Heart right ventricle (tissue), 16 donors: Measurements from ENCODE around the gene TMEM221. TPM values are rescaled to one million over a fixed set of nuclear protein-coding genes. Genes with fewer than 3 reads are reported as not detected.

Experiments
- ATAC-seq, 8 donors: fragments of 200-7000 bp; cut with Tn5 transposase; one replicate each; pipeline ENCODE4 v1.9.1; 2020; ENCODE audit warnings: mild to moderate bottlenecking in 8 of 8, moderate library complexity in 8 of 8, moderate number of reproducible peaks in 1 of 8
- DNase-seq, 2 donors: peaks; one replicate each; pipeline ENCODE4 v3.0.0-alpha.2; 2020
- H3K27ac ChIP-seq, 10 donors: fragments of 200-600 bp; sonication (generic) in 2 of 10; one replicate each; pipeline versions ENCODE4 v1.5.0 to v1.8.0; 2020 to 2022; ENCODE audit warnings: mild to moderate bottlenecking in 3 of 10
- H3K27me3 ChIP-seq, 7 donors: fragments of 200-600 bp; one replicate each; pipeline ENCODE4 v1.8.0; 2021 to 2022; ENCODE audit warnings: mild to moderate bottlenecking in 2 of 7
- H3K36me3 ChIP-seq, 9 donors: fragments of 200-600 bp; sonication (generic) in 1 of 9; one replicate each; pipeline versions ENCODE4 v1.5.0 to v1.8.0; 2020 to 2022; ENCODE audit warnings: mild to moderate bottlenecking in 2 of 9
- H3K4me1 ChIP-seq, 9 donors: fragments of 200-600 bp; sonication (generic) in 1 of 9; one replicate each; pipeline versions ENCODE4 v1.5.0 to v1.8.0; 2020 to 2022; ENCODE audit warnings: mild to moderate bottlenecking in 4 of 9
- H3K4me3 ChIP-seq, 10 donors: fragments of 200-600 bp; sonication (generic) in 2 of 10; one replicate each; pipeline versions ENCODE4 v1.5.0 to v1.8.0; 2020 to 2022; ENCODE audit warnings: mild to moderate bottlenecking in 7 of 10, moderate library complexity in 2 of 10
- H3K9me3 ChIP-seq, 11 donors: fragments of 200-600 bp in 10 of 11; sonication (generic) in 2 of 11; one replicate each; pipeline versions ENCODE4 v1.5.0 to v1.8.0; 2013 to 2022; ENCODE audit warnings: mild to moderate bottlenecking in 2 of 11, control low read depth in 1 of 11, moderate library complexity in 1 of 11
- CTCF ChIP-seq, 9 donors: fragments of 200-600 bp; sonication (generic) in 2 of 9; IDR thresholded peaks; one replicate each; pipeline versions ENCODE4 v1.5.0 to v1.8.0; 2021 to 2022; ENCODE audit warnings: antibody characterized with exemption in 9 of 9, mild to moderate bottlenecking in 5 of 9, moderate library complexity in 1 of 9
- WGBS, 2 donors: extraction: QIAGEN DNeasy Blood & Tissue Kit; methylation state at CpG; one replicate each; pipeline ENCODE4 v1.1.7; 2013; ENCODE audit warnings: inconsistent platforms in 1 of 2; 5-methylcytosine and 5-hydroxymethylcytosine counted together
- intact Hi-C, 10 donors: fragments of 100-400 bp; cut with DNase I; formaldehyde crosslinking; loops; one replicate each; pipeline versions ENCODE4 v1.11.1 to v1.14.2; 2022
- polyA plus RNA-seq, 2 donors: library from polyadenylated mRNA; stranded (reverse); fragments of 200-250 nt; gene quantifications; one replicate each; pipeline ENCODE4 v1.2.3, GENCODE V29; 2013
- total RNA-seq, 10 donors: library from RNA; stranded (reverse); fragmentation: NEBNext Ultra II Directional in 3 of 10; extraction: Animal tissue kit (Norgen Biotek cat#: 25700) in 3 of 10; gene quantifications; one replicate each; pipeline versions ENCODE4 v1.2.1 to v1.2.4, GENCODE V29; 2021 to 2023
- donor health status: Arrhythmogenic right ventricular cardiomyopathy.
- donor health status: ischemic (EF 13 %, LVEDD 7.1; RV severe dilation, severe dysfunction).
- donor health status: healthy with polysubstance abuse.
- donor health status: DM: no; HTN: yes; CAD: no.
- donor health status: DM: no; HTN: no; CAD: no.
- donor health status: ischemic (EF 25% LVEDD 6.9; RV normal size, moderate dysfunction).
- donor health status: ischemic (EF 25% LVEDD 5.7; RV mildly dilated, moderate dysfunction).
- donor health status: healthy.
- donor health status: DM: yes; HTN: yes; CAD: no.
- donor health status: Ischemic cardiomyopathy.
- donor health status: ischemic (EF 35%, LVEDD 5.7; RV mildly dilated, moderate dysfunction).
- donor health status: nonischemic (EF 11% LVEDD 7.7; RV severe dilation, severe dysfunction).
- donor health status: DM: yes; HTN: yes; CAD: no.
- donor health status: PGD.
- donor health status: ischemic (EF 29% LVEDD 5.4; RV normal size, mild dysfunction).
- donor health status: nonischemic (EF 23%, LVEDD 6.1; RV moderate dilation, normal function).

Gene TMEM221
- total and polyA plus RNA-seq, 12 donors = 0.03 to 0.20 (median 0.12) TPM; not detected in 9

GRCh38 chr19:17450264-17451075 lies 2.0 kb upstream of the TMEM221 start:
- 63 to 64% methylated on average over 8 of the region's 8 CpGs for WGBS, 2 donors
- DNase-seq = no peak
- no peak overlapping the region for H3K27ac ChIP-seq
- no peak overlapping the region for H3K4me3 ChIP-seq
- H3K4me1 ChIP-seq = peaks cover 0 to 15% (median 7%) of the 10 kb centered on the region in 9 donors
- no peak for ATAC-seq
- peaks cover 5 to 57% (median 24%) of the 10 kb centered on the region in 7 donors for H3K27me3 ChIP-seq
- H3K36me3 ChIP-seq = no peaks in the 10 kb centered on the region
- intact Hi-C loops = loop anchor here in 7 of 10 donors (5.0 to 10.0 kb wide), 6 partner anchors 122 to 407 kb away; partner anchors contain the start of gene RPL18A (in 3 of the 7)
- H3K9me3 ChIP-seq = no peaks in the 10 kb centered on the region
- TF ChIP-seq CTCF (IDR thresholded peaks at IDR 0.05) = no peak

GRCh38 chr19:17447704-17448130 lies 751 bp downstream of the TMEM221 start:
- H3K4me3 ChIP-seq = peak overlapping the region in 7 of 10 donors; percentile 33 to 60 (median 49)
- H3K4me1 ChIP-seq = peaks cover 0 to 8% (median 7%) of the 10 kb centered on the region in 9 donors
- no peak for ATAC-seq
- peaks cover 0 to 34% (median 3%) of the 10 kb centered on the region in 7 donors for H3K27me3 ChIP-seq
- H3K27ac ChIP-seq = no peak overlapping the region
- 31 to 42% methylated on average over 5 of the region's 5 CpGs for WGBS, 2 donors
- no peaks in the 10 kb centered on the region for H3K36me3 ChIP-seq
- TF ChIP-seq CTCF (IDR thresholded peaks at IDR 0.05) = no peak
- no peak for DNase-seq
- no peaks in the 10 kb centered on the region for H3K9me3 ChIP-seq
- intact Hi-C loops = loop anchor here in 1 of 10 donors (5.0 kb wide), 1 partner anchor 50 kb away; no protein-coding TSS in a partner anchor

GRCh38 chr19:17445526-17446165 lies 2.8 kb downstream of the TMEM221 start:
- Histone ChIP-seq H3K27me3 (peaks cover 0 to 34% (median 0%) of the 10 kb centered on the region in 7 donors), H3K9me3 (peaks cover 0 to 8% (median 0%) of the 10 kb centered on the region in 11 donors), H3K4me3 (no peak overlapping the region), H3K4me1 (peaks cover 0 to 8% (median 7%) of the 10 kb centered on the region in 9 donors), H3K36me3 (no peaks in the 10 kb centered on the region), H3K27ac (no peak overlapping the region)
- no peak for TF ChIP-seq CTCF (IDR thresholded peaks at IDR 0.05)
- no peak for DNase-seq
- WGBS, 2 donors = 95 to 99% methylated on average over 1 of the region's 1 CpG
- ATAC-seq = no peak
- intact Hi-C loops = loop anchor here in 1 of 10 donors (5.0 kb wide), 1 partner anchor 48 kb away; no protein-coding TSS in a partner anchor

GRCh38 chr19:17441241-17442021 lies 7.0 kb downstream of the TMEM221 start:
- WGBS, 2 donors = 52 to 59% methylated on average over 8 of the region's 8 CpGs
- peak in 7 of 9 donors; percentile 28 to 59 (median 43) for TF ChIP-seq CTCF (IDR thresholded peaks at IDR 0.05)
- peak in 6 of 8 donors; percentile 42 to 67 (median 54) for ATAC-seq

More at GRCh38 chr19:17441241-17442021, 7.0 kb downstream of the TMEM221 start:
- no peaks in the 10 kb centered on the region for H3K27me3 ChIP-seq
- no peak for DNase-seq
- no peak overlapping the region for H3K27ac ChIP-seq
- intact Hi-C loops = no loop called here
- no peaks in the 10 kb centered on the region for H3K4me1 ChIP-seq
- H3K36me3 ChIP-seq = no peaks in the 10 kb centered on the region
- peaks cover 0 to 8% (median 0%) of the 10 kb centered on the region in 11 donors for H3K9me3 ChIP-seq
- H3K4me3 ChIP-seq = no peak overlapping the region
